NOMO-1 treated with DMSO at 0.1 percent for 48 hours (cell line): ENCODE results near the gene FAIM.
"Not testable (repeated sequence)": the region's sequence is repeated elsewhere in the genome, so short reads cannot be mapped to it uniquely, and the experiment has no call there.

Experiments
- DNase-seq: peaks from one replicate; lab custom pipeline; 2025; ENCODE audit not compliant: unreplicated experiment; lab: John Stamatoyannopoulos, UW

Gene FAIM

GRCh38 chr3:138608322-138609135 lies at the start of gene FAIM:
TSS of gene FAIM (plus strand) at chr3:138608771. CDS start at chr3:138619727, 10,956 bp downstream.
- DNase-seq: peak; percentile 44

GRCh38 chr3:138559134-138559533 lies 49.4 kb upstream of the FAIM start:
- DNase-seq: no peak

GRCh38 chr3:138560501-138560900 lies 48.1 kb upstream of the FAIM start:
- DNase-seq: no peak

- not testable (repeated sequence) for DNase-seq
Observed at GRCh38 chr3:138562902-138563301, 45.7 kb upstream of the FAIM start.

GRCh38 chr3:138566293-138566692 lies 42.3 kb upstream of the FAIM start:
- not testable (repeated sequence) for DNase-seq

GRCh38 chr3:138567403-138567802 lies 41.2 kb upstream of the FAIM start:
- DNase-seq: no peak

GRCh38 chr3:138569090-138569489 lies 39.5 kb upstream of the FAIM start:
- DNase-seq: no peak

- DNase-seq: not testable (repeated sequence)
Observed at GRCh38 chr3:138569624-138570023, 38.9 kb upstream of the FAIM start.

GRCh38 chr3:138573138-138573537 lies 35.4 kb upstream of the FAIM start:
- DNase-seq: no peak

GRCh38 chr3:138578141-138578540 lies 30.4 kb upstream of the FAIM start:
- DNase-seq: no peak

- DNase-seq: no peak
Observed at GRCh38 chr3:138578961-138579574, 29.5 kb upstream of the FAIM start.

- no peak for DNase-seq
Observed at GRCh38 chr3:138587374-138587773, 21.2 kb upstream of the FAIM start.

GRCh38 chr3:138588445-138588844 lies 20.1 kb upstream of the FAIM start:
- no peak for DNase-seq

GRCh38 chr3:138591392-138591791 lies 17.2 kb upstream of the FAIM start:
- no peak for DNase-seq

- DNase-seq: no peak
Observed at GRCh38 chr3:138593488-138594149, 15.0 kb upstream of the FAIM start.

- no peak for DNase-seq
Observed at GRCh38 chr3:138594150-138594934, 14.2 kb upstream of the FAIM start, which contains the start of gene CEP70. TSS of gene CEP70 (minus strand) at chr3:138594260. CDS start at chr3:138572927, 21,333 bp downstream.

GRCh38 chr3:138594935-138595610 lies 13.5 kb upstream of the FAIM start:
- DNase-seq: no peak

GRCh38 chr3:138597186-138597976 lies 11.2 kb upstream of the FAIM start:
- not testable (repeated sequence) for DNase-seq

GRCh38 chr3:138598534-138598933 lies 10.0 kb upstream of the FAIM start:
- DNase-seq: no peak
